ENCODE results near the gene CDK5RAP2. TPM values are rescaled to one million over a fixed set of nuclear protein-coding genes. Genes with fewer than 3 reads are reported as not detected.

Gene CDK5RAP2
- total RNA-seq, 1 donor from 2014 or later = 80.6 TPM

- intact Hi-C loops (cut with DNase I) = no loop called here
Observed at GRCh38 chr9:120424248-120424647, 155.7 kb downstream of the CDK5RAP2 start.

GRCh38 chr9:120423812-120424211 lies 156.2 kb downstream of the CDK5RAP2 start:
- intact Hi-C loops (cut with DNase I) = no loop called here
- no peak for ATAC-seq

More at GRCh38 chr9:120424248-120424647, 155.7 kb downstream of the CDK5RAP2 start:
- no peak for DNase-seq (ENCODE audit: low spot score)
- no peak for ATAC-seq

GRCh38 chr9:120421977-120422376 lies 158.0 kb downstream of the CDK5RAP2 start:
- intact Hi-C loops (cut with DNase I) = no loop called here
- no peak for ATAC-seq
- no peak for DNase-seq (ENCODE audit: low spot score)

More at GRCh38 chr9:120423812-120424211, 156.2 kb downstream of the CDK5RAP2 start:
- no peak for DNase-seq (ENCODE audit: low spot score)

- DNase-seq (ENCODE audit: low spot score) (no peak), ATAC-seq (no peak)
- intact Hi-C loops (cut with DNase I) = no loop called here
Observed at GRCh38 chr9:120418315-120418714, 161.7 kb downstream of the CDK5RAP2 start.

GRCh38 chr9:120416781-120417427 lies 163.1 kb downstream of the CDK5RAP2 start:
- ATAC-seq (no peak), DNase-seq (ENCODE audit: low spot score) (no peak)
- intact Hi-C loops (cut with DNase I) = no loop called here

GRCh38 chr9:120413121-120414048 lies 166.6 kb downstream of the CDK5RAP2 start:
- DNase-seq (ENCODE audit: low spot score) = no peak
- no peak for ATAC-seq
- intact Hi-C loops (cut with DNase I) = no loop called here

GRCh38 chr9:120412425-120412951 lies 167.5 kb downstream of the CDK5RAP2 start:
- peak; percentile 63 for ATAC-seq
- intact Hi-C loops (cut with DNase I) = no loop called here
- no peak for DNase-seq (ENCODE audit: low spot score)

GRCh38 chr9:120411862-120412424 lies 168.0 kb downstream of the CDK5RAP2 start:
- ATAC-seq (no peak), DNase-seq (ENCODE audit: low spot score) (no peak)
- intact Hi-C loops (cut with DNase I) = no loop called here

- DNase-seq (ENCODE audit: low spot score) (no peak), ATAC-seq (no peak)
- intact Hi-C loops (cut with DNase I) = no loop called here
Observed at GRCh38 chr9:120410925-120411501, 169.0 kb downstream of the CDK5RAP2 start.

- intact Hi-C loops (cut with DNase I) = no loop called here
- ATAC-seq (no peak), DNase-seq (ENCODE audit: low spot score) (no peak)
Observed at GRCh38 chr9:120408680-120409258, 171.2 kb downstream of the CDK5RAP2 start.

- DNase-seq (ENCODE audit: low spot score) (no peak), ATAC-seq (no peak)
- intact Hi-C loops (cut with DNase I) = no loop called here
Observed at GRCh38 chr9:120405860-120406259, 174.1 kb downstream of the CDK5RAP2 start.

- no peak for DNase-seq (ENCODE audit: low spot score)
- intact Hi-C loops (cut with DNase I) = no loop called here
- no peak for ATAC-seq
Observed at GRCh38 chr9:120405134-120405533, 174.8 kb downstream of the CDK5RAP2 start.

- intact Hi-C loops (cut with DNase I) = no loop called here
- DNase-seq (ENCODE audit: low spot score) (no peak), ATAC-seq (no peak)
Observed at GRCh38 chr9:120403543-120403856, 176.5 kb downstream of the CDK5RAP2 start.

- intact Hi-C loops (cut with DNase I) = no loop called here
- DNase-seq (ENCODE audit: low spot score) (no peak), ATAC-seq (peak; percentile 74)
Observed at GRCh38 chr9:120402741-120403542, 177.0 kb downstream of the CDK5RAP2 start.

GRCh38 chr9:120399940-120400339 lies 180.0 kb downstream of the CDK5RAP2 start:
- intact Hi-C loops (cut with DNase I) = no loop called here
- no peak for ATAC-seq
- no peak for DNase-seq (ENCODE audit: low spot score)

- intact Hi-C loops (cut with DNase I) = no loop called here
- DNase-seq (ENCODE audit: low spot score) = no peak
- no peak for ATAC-seq
Observed at GRCh38 chr9:120398286-120398685, 181.7 kb downstream of the CDK5RAP2 start.

- intact Hi-C loops (cut with DNase I) = no loop called here
- ATAC-seq = no peak
- no peak for DNase-seq (ENCODE audit: low spot score)
Observed at GRCh38 chr9:120397453-120397852, 182.5 kb downstream of the CDK5RAP2 start.

GRCh38 chr9:120396931-120397330 lies 183.0 kb downstream of the CDK5RAP2 start:
- DNase-seq (ENCODE audit: low spot score) = no peak
- intact Hi-C loops (cut with DNase I) = no loop called here

More at GRCh38 chr9:120396931-120397330, 183.0 kb downstream of the CDK5RAP2 start:
- ATAC-seq = no peak
